Activated naive CD8-positive, alpha-beta T cell treated with anti-CD3 and anti-CD28 coated beads, Interleukin-2, amount 10 ng/mL, durations not matched to agents 7 days and 5 days (primary cell): Measurements from ENCODE around the gene ENTPD2. TPM values are rescaled to one million over a fixed set of nuclear protein-coding genes. Genes with fewer than 3 reads are reported as not detected.

Experiments used
- ATAC-seq: fragments of 150-1000 bp; cut with Tn5 transposase; one replicate; pipeline ENCODE4 v1.10.0; 2021; ENCODE audit warnings: low read depth, moderate library complexity
- POLR2A ChIA-PET: fragments of 350-600 bp; sonication (Branson Sonifier 250); formaldehyde crosslinking; loops from one replicate; lab custom pipeline; 2021; ENCODE audit warnings: antibody characterized with exemption; lab: Charles Lee
- DNase-seq: peaks from one replicate; pipeline ENCODE4 v3.0.0; 2021
- H3K27ac Mint-ChIP-seq: one replicate; pipeline ENCODE4 v1.8.0; 2022; ENCODE audit warnings: mild to moderate bottlenecking, mixed read lengths
- H3K27me3 Mint-ChIP-seq: one replicate; pipeline ENCODE4 v1.8.0; 2022; ENCODE audit warnings: mild to moderate bottlenecking, moderate library complexity, mixed read lengths
- H3K36me3 Mint-ChIP-seq: one replicate; pipeline ENCODE4 v1.8.0; 2021; ENCODE audit warnings: mild to moderate bottlenecking, mixed read lengths
- H3K4me1 Mint-ChIP-seq: one replicate; pipeline ENCODE4 v1.8.0; 2021; ENCODE audit warnings: mixed read lengths
- H3K4me3 Mint-ChIP-seq: one replicate; pipeline ENCODE4 v1.8.0; 2022; ENCODE audit warnings: mild to moderate bottlenecking, moderate library complexity, mixed read lengths
- H3K9me3 Mint-ChIP-seq: one replicate; pipeline ENCODE4 v1.8.0; 2021; ENCODE audit warnings: mixed read lengths
- total RNA-seq, 2 experiments: library from RNA; stranded (reverse); gene quantifications; one replicate each; pipeline ENCODE4 v1.2.3, GENCODE V29; 2021

The ENTPD2 gene
- total RNA-seq, 2 experiments from 2014 or later: not detected

GRCh38 chr9:137023583-137023991 lies 30.3 kb downstream of the ENTPD2 start:
- no peak overlapping the region for H3K27ac Mint-ChIP-seq
- ATAC-seq (no peak), DNase-seq (no peak)
- POLR2A ChIA-PET: no interaction called here
- H3K27me3 Mint-ChIP-seq: peaks cover 2% of the 10 kb centered on the region
- H3K36me3 Mint-ChIP-seq: no peaks in the 10 kb centered on the region
- no peaks in the 10 kb centered on the region for H3K9me3 Mint-ChIP-seq
- H3K4me1 Mint-ChIP-seq: peaks cover 8% of the 10 kb centered on the region
- H3K4me3 Mint-ChIP-seq: no peak overlapping the region

GRCh38 chr9:137023157-137023556 lies 30.7 kb downstream of the ENTPD2 start:
- Mint-ChIP-seq H3K36me3 (no peaks in the 10 kb centered on the region), H3K4me3 (no peak overlapping the region), H3K27ac (no peak overlapping the region), H3K9me3 (no peaks in the 10 kb centered on the region), H3K4me1 (peaks cover 8% of the 10 kb centered on the region), H3K27me3 (peaks cover 2% of the 10 kb centered on the region)
- POLR2A ChIA-PET: no interaction called here
- ATAC-seq (no peak), DNase-seq (no peak)

- POLR2A ChIA-PET: no interaction called here
- Mint-ChIP-seq H3K4me3 (no peak overlapping the region), H3K4me1 (peaks cover 8% of the 10 kb centered on the region), H3K27ac (no peak overlapping the region), H3K9me3 (no peaks in the 10 kb centered on the region), H3K27me3 (peaks cover 2% of the 10 kb centered on the region), H3K36me3 (no peaks in the 10 kb centered on the region)
- ATAC-seq (no peak), DNase-seq (no peak)
Measured at GRCh38 chr9:137022662-137023008, 31.2 kb downstream of the ENTPD2 start.

- DNase-seq (peak; percentile 65), ATAC-seq (peak; percentile 31)
- no peak overlapping the region for H3K27ac Mint-ChIP-seq
- POLR2A ChIA-PET: interaction anchor here (1.1 kb wide), 1 partner anchor 22 kb away, joined by 4 read pairs; no protein-coding TSS in a partner anchor
- peaks cover 6% of the 10 kb centered on the region for H3K4me1 Mint-ChIP-seq
- H3K27me3 Mint-ChIP-seq: no peaks in the 10 kb centered on the region
- H3K4me3 Mint-ChIP-seq: no peak overlapping the region
- no peaks in the 10 kb centered on the region for H3K9me3 Mint-ChIP-seq
- H3K36me3 Mint-ChIP-seq: no peaks in the 10 kb centered on the region
Measured at GRCh38 chr9:137021979-137022661, 31.7 kb downstream of the ENTPD2 start.

GRCh38 chr9:137021568-137021978 lies 32.3 kb downstream of the ENTPD2 start:
- H3K36me3 Mint-ChIP-seq: peaks cover 3% of the 10 kb centered on the region
- H3K4me3 Mint-ChIP-seq: no peak overlapping the region
- DNase-seq (no peak), ATAC-seq (no peak)
- H3K9me3 Mint-ChIP-seq: no peaks in the 10 kb centered on the region
- peaks cover 4% of the 10 kb centered on the region for H3K4me1 Mint-ChIP-seq
- no peaks in the 10 kb centered on the region for H3K27me3 Mint-ChIP-seq
- POLR2A ChIA-PET: interaction anchor here (1.1 kb wide), 1 partner anchor 21 kb away, joined by 4 read pairs; no protein-coding TSS in a partner anchor
- H3K27ac Mint-ChIP-seq: no peak overlapping the region

- ATAC-seq: no peak
- Mint-ChIP-seq H3K9me3 (no peaks in the 10 kb centered on the region), H3K36me3 (peaks cover 3% of the 10 kb centered on the region), H3K27me3 (no peaks in the 10 kb centered on the region), H3K4me3 (no peak overlapping the region), H3K27ac (no peak overlapping the region), H3K4me1 (peaks cover 3% of the 10 kb centered on the region)
- DNase-seq: no peak
- POLR2A ChIA-PET: interaction anchor here (1.1 kb wide), 1 partner anchor 20 kb away, joined by 4 read pairs; no protein-coding TSS in a partner anchor
Measured at GRCh38 chr9:137020771-137021567, 32.9 kb downstream of the ENTPD2 start.

- H3K27ac Mint-ChIP-seq: no peak overlapping the region
- no peak overlapping the region for H3K4me3 Mint-ChIP-seq
- DNase-seq: no peak
- no peaks in the 10 kb centered on the region for H3K9me3 Mint-ChIP-seq
- ATAC-seq: no peak
- H3K36me3 Mint-ChIP-seq: peaks cover 3% of the 10 kb centered on the region
- no peaks in the 10 kb centered on the region for H3K27me3 Mint-ChIP-seq
- POLR2A ChIA-PET: interaction anchor here (0.7 kb wide), 1 partner anchor 139 kb away, joined by 4 read pairs; no protein-coding TSS in a partner anchor
- H3K4me1 Mint-ChIP-seq: peaks cover 3% of the 10 kb centered on the region
Measured at GRCh38 chr9:137019891-137020683, 33.8 kb downstream of the ENTPD2 start.

- H3K36me3 Mint-ChIP-seq: peaks cover 3% of the 10 kb centered on the region
- no peaks in the 10 kb centered on the region for H3K4me1 Mint-ChIP-seq
- POLR2A ChIA-PET: interaction anchor here (0.7 kb wide), 1 partner anchor 138 kb away, joined by 4 read pairs; no protein-coding TSS in a partner anchor
- H3K27ac Mint-ChIP-seq: no peak overlapping the region
- ATAC-seq (no peak), DNase-seq (no peak)
- H3K27me3 Mint-ChIP-seq: no peaks in the 10 kb centered on the region
- H3K4me3 Mint-ChIP-seq: no peak overlapping the region
- no peaks in the 10 kb centered on the region for H3K9me3 Mint-ChIP-seq
Measured at GRCh38 chr9:137018761-137019559, 34.9 kb downstream of the ENTPD2 start.

- Mint-ChIP-seq H3K36me3 (peaks cover 3% of the 10 kb centered on the region), H3K4me1 (no peaks in the 10 kb centered on the region), H3K27ac (no peak overlapping the region)
Measured at GRCh38 chr9:137017791-137018497, 35.9 kb downstream of the ENTPD2 start.

GRCh38 chr9:137017071-137017470 lies 36.8 kb downstream of the ENTPD2 start:
- Mint-ChIP-seq H3K27me3 (no peaks in the 10 kb centered on the region), H3K4me1 (no peaks in the 10 kb centered on the region), H3K36me3 (peaks cover 3% of the 10 kb centered on the region), H3K27ac (no peak overlapping the region), H3K9me3 (no peaks in the 10 kb centered on the region), H3K4me3 (no peak overlapping the region)
- POLR2A ChIA-PET: no interaction called here
- DNase-seq (no peak), ATAC-seq (no peak)

More at GRCh38 chr9:137017791-137018497, 35.9 kb downstream of the ENTPD2 start:
- POLR2A ChIA-PET: no interaction called here
- H3K4me3 Mint-ChIP-seq: no peak overlapping the region
- no peaks in the 10 kb centered on the region for H3K27me3 Mint-ChIP-seq
- no peak for ATAC-seq
- no peaks in the 10 kb centered on the region for H3K9me3 Mint-ChIP-seq
- no peak for DNase-seq

GRCh38 chr9:137016436-137016835 lies 37.4 kb downstream of the ENTPD2 start:
- no peak for ATAC-seq
- peaks cover 3% of the 10 kb centered on the region for H3K36me3 Mint-ChIP-seq
- H3K27me3 Mint-ChIP-seq: no peaks in the 10 kb centered on the region
- no peak overlapping the region for H3K4me3 Mint-ChIP-seq
- H3K9me3 Mint-ChIP-seq: no peaks in the 10 kb centered on the region
- H3K27ac Mint-ChIP-seq: no peak overlapping the region
- DNase-seq: no peak
- POLR2A ChIA-PET: no interaction called here
- no peaks in the 10 kb centered on the region for H3K4me1 Mint-ChIP-seq

- POLR2A ChIA-PET: interaction anchor here (0.5 kb wide), 1 partner anchor 52 kb away, joined by 5 read pairs; no protein-coding TSS in a partner anchor
Measured at GRCh38 chr9:137015976-137016375, 37.9 kb downstream of the ENTPD2 start.

More at GRCh38 chr9:137015976-137016375, 37.9 kb downstream of the ENTPD2 start:
- Mint-ChIP-seq H3K27me3 (no peaks in the 10 kb centered on the region), H3K9me3 (no peaks in the 10 kb centered on the region), H3K4me1 (no peaks in the 10 kb centered on the region), H3K36me3 (peaks cover 3% of the 10 kb centered on the region), H3K27ac (no peak overlapping the region), H3K4me3 (no peak overlapping the region)
- no peak for ATAC-seq
- no peak for DNase-seq
